Liver (tissue), 9 donors: ENCODE measurements around the gene ARGLU1. TPM values are rescaled to one million over a fixed set of nuclear protein-coding genes. Genes with fewer than 3 reads are reported as not detected.

Experiments used
- DNase-seq: peaks from one replicate; pipeline ENCODE4 v3.0.0-alpha.2; 2017; ENCODE audit warnings: low spot score
- H3K27ac ChIP-seq, 2 donors: one replicate each; pipeline ENCODE4 v1.7.0; 2013; ENCODE audit warnings: inconsistent platforms in 2 of 2, low read length in 2 of 2, control low read depth in 1 of 2, low read depth in 1 of 2, mild to moderate bottlenecking in 1 of 2
- H3K27me3 ChIP-seq, 4 donors: one replicate each; pipeline versions ENCODE4 v1.6.1 to v1.7.0; 2013; ENCODE audit warnings: low read length in 3 of 4, inconsistent platforms in 1 of 4, mild to moderate bottlenecking in 1 of 4, moderate library complexity in 1 of 4; ENCODE audit not compliant: control insufficient read depth in 4 of 4, insufficient read depth in 4 of 4
- H3K36me3 ChIP-seq, 4 donors: one replicate each; pipeline versions ENCODE4 v1.6.1 to v1.7.0; 2013; ENCODE audit warnings: low read length in 3 of 4, mild to moderate bottlenecking in 3 of 4, low read depth in 1 of 4, moderate library complexity in 1 of 4; ENCODE audit not compliant: control insufficient read depth in 4 of 4, insufficient read depth in 3 of 4
- H3K4me1 ChIP-seq, 4 donors: one replicate each; pipeline versions ENCODE4 v1.6.1 to v1.7.0; 2013; ENCODE audit warnings: low read length in 3 of 4, mild to moderate bottlenecking in 3 of 4, moderate library complexity in 1 of 4; ENCODE audit not compliant: control insufficient read depth in 4 of 4, insufficient read depth in 4 of 4
- H3K4me3 ChIP-seq, 3 donors: one replicate each; pipeline versions ENCODE4 v1.6.1 to v1.7.0; 2013; ENCODE audit warnings: low read length in 3 of 3, control low read depth in 1 of 3, low read depth in 1 of 3, mild to moderate bottlenecking in 1 of 3
- H3K9ac ChIP-seq, 2 donors: one replicate each; pipeline ENCODE4 v1.7.0; 2013; ENCODE audit warnings: low read length in 2 of 2, mild to moderate bottlenecking in 2 of 2, moderate library complexity in 2 of 2, control low read depth in 1 of 2, low read depth in 1 of 2
- H3K9me3 ChIP-seq, 4 donors: one replicate each; pipeline versions ENCODE4 v1.6.1 to v1.7.0; 2013; ENCODE audit warnings: low read length in 3 of 4; ENCODE audit not compliant: control insufficient read depth in 4 of 4
- EGR1 ChIP-seq, 2 donors: IDR thresholded peaks; 2 replicates each; pipeline ENCODE4 v1.6.1; 2016 to 2018; ENCODE audit warnings: antibody characterized with exemption in 2 of 2, low read depth in 2 of 2
- FOXA1 ChIP-seq: IDR thresholded peaks from 2 replicates; pipeline ENCODE4 v1.6.1; 2016; ENCODE audit warnings: antibody characterized with exemption
- FOXA2 ChIP-seq: IDR thresholded peaks from 2 replicates; pipeline ENCODE4 v1.6.1; 2016; ENCODE audit warnings: antibody characterized with exemption
- GABPA ChIP-seq, 2 donors: IDR thresholded peaks in 1 of 2; conservative IDR thresholded peaks in 1 of 2; 2 replicates each; pipeline ENCODE4 v1.6.1; 2016; ENCODE audit warnings: antibody characterized with exemption in 2 of 2, mild to moderate bottlenecking in 1 of 2, moderate library complexity in 1 of 2
- HNF4A ChIP-seq, 2 donors: conservative IDR thresholded peaks; 2 replicates each; pipeline ENCODE4 v1.6.1; 2016; ENCODE audit warnings: antibody characterized with exemption in 2 of 2, mild to moderate bottlenecking in 2 of 2
- HNF4G ChIP-seq: IDR thresholded peaks from 2 replicates; pipeline ENCODE4 v1.6.1; 2016; ENCODE audit warnings: antibody characterized with exemption
- JUND ChIP-seq, 2 donors: IDR thresholded peaks; 2 replicates each; pipeline ENCODE4 v1.6.1; 2016; ENCODE audit warnings: antibody characterized with exemption in 2 of 2
- NR2F2 ChIP-seq: IDR thresholded peaks from 2 replicates; pipeline ENCODE4 v1.6.1; 2016; ENCODE audit warnings: antibody characterized with exemption
- RAD21 ChIP-seq, 2 donors: IDR thresholded peaks; 2 replicates each; pipeline ENCODE4 v1.6.1; 2016; ENCODE audit warnings: antibody characterized with exemption in 2 of 2, mild to moderate bottlenecking in 2 of 2
- RXRA ChIP-seq, 2 donors: IDR thresholded peaks; 2 replicates each; pipeline ENCODE4 v1.6.1; 2017 to 2018; ENCODE audit warnings: antibody characterized with exemption in 2 of 2, mild to moderate bottlenecking in 1 of 2
- TAF1 ChIP-seq: conservative IDR thresholded peaks from 2 replicates; pipeline ENCODE4 v1.6.1; 2016; ENCODE audit warnings: antibody characterized with exemption, mild to moderate bottlenecking
- YY1 ChIP-seq: IDR thresholded peaks from 2 replicates; pipeline ENCODE4 v1.6.1; 2016; ENCODE audit warnings: antibody characterized with exemption, mild to moderate bottlenecking
- WGBS: extraction: QIAGEN DNeasy Blood & Tissue Kit; methylation state at CpG from one replicate; pipeline ENCODE4 v1.1.7; 2013; 5-methylcytosine and 5-hydroxymethylcytosine counted together
- polyA plus RNA-seq, 2 donors: library from polyadenylated mRNA; stranded (reverse) in 1 of 2; unstranded in 1 of 2; fragments of 200-250 nt in 1 of 2; fragments of >200 nt in 1 of 2; fragmentation: Nextera tagmentation in 1 of 2; extraction: Ambion mirVana in 1 of 2; gene quantifications; one replicate each; pipeline versions ENCODE4 v1.2.1 to v1.2.3, GENCODE V29; 2013 to 2015
- total RNA-seq, 2 donors: library from RNA; depleted of rRNA; stranded (reverse); fragments of >200 nt; gene quantifications; one replicate each; pipeline ENCODE4 v1.2.3, GENCODE V29; 2014
- TF ChIP-seq, protein P1 (sequence below): IDR thresholded peaks from 2 replicates; pipeline ENCODE4 v1.6.1; 2016; ENCODE audit warnings: antibody characterized with exemption
- TF ChIP-seq, protein P2 (sequence below): IDR thresholded peaks from 2 replicates; pipeline ENCODE4 v1.6.1; 2016; ENCODE audit warnings: antibody characterized with exemption
- TF ChIP-seq, protein P3 (sequence below): IDR thresholded peaks from 2 replicates; pipeline ENCODE4 v1.6.1; 2016; ENCODE audit warnings: antibody characterized with exemption
- donor health status: healthy.
- donor health status: healthy.
- donor health status: healthy.
- donor health status: healthy.
- donor health status: healthy.

The ARGLU1 gene
- total and polyA plus RNA-seq, 4 donors, result 16.7 to 50.8 (median 30.1) TPM

- no peak overlapping the region for H3K27ac ChIP-seq
- no peaks in the 10 kb centered on the region for H3K36me3 ChIP-seq
- DNase-seq, result no peak
- H3K4me1 ChIP-seq, result peaks cover 2 to 8% (median 6%) of the 10 kb centered on the region in 4 donors
- H3K9me3 ChIP-seq, result no peaks in the 10 kb centered on the region
- WGBS, result 71% methylated on average over 7 of the region's 7 CpGs
- no peak overlapping the region for H3K9ac ChIP-seq
- peaks cover 0 to 18% (median 3%) of the 10 kb centered on the region in 4 donors for H3K27me3 ChIP-seq
- TF ChIP-seq NR2F2 (no peak), HNF4G (no peak), FOXA2 (no peak), RXRA (IDR thresholded peaks at IDR 0.05) (no peak), GABPA (IDR thresholded peaks at IDR 0.05 in 1 of 2, conservative IDR thresholded peaks at IDR 0.05 in 1 of 2) (no peak), RAD21 (IDR thresholded peaks at IDR 0.05) (no peak), TAF1 (no peak)
- TF ChIP-seq, protein P1, sequence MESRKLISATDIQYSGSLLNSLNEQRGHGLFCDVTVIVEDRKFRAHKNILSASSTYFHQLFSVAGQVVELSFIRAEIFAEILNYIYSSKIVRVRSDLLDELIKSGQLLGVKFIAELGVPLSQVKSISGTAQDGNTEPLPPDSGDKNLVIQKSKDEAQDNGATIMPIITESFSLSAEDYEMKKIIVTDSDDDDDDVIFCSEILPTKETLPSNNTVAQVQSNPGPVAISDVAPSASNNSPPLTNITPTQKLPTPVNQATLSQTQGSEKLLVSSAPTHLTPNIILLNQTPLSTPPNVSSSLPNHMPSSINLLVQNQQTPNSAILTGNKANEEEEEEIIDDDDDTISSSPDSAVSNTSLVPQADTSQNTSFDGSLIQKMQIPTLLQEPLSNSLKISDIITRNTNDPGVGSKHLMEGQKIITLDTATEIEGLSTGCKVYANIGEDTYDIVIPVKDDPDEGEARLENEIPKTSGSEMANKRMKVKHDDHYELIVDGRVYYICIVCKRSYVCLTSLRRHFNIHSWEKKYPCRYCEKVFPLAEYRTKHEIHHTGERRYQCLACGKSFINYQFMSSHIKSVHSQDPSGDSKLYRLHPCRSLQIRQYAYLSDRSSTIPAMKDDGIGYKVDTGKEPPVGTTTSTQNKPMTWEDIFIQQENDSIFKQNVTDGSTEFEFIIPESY, result no peak
- TF ChIP-seq, protein P2, sequence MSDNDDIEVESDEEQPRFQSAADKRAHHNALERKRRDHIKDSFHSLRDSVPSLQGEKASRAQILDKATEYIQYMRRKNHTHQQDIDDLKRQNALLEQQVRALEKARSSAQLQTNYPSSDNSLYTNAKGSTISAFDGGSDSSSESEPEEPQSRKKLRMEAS, result no peak
- H3K4me3 ChIP-seq, result no peak overlapping the region
These were observed 39.1 kb downstream of the ARGLU1 start for GRCh38 chr13:106528718-106529414.

- H3K9ac ChIP-seq, result no peak overlapping the region
- no peak for DNase-seq
- no peak overlapping the region for H3K27ac ChIP-seq
- H3K36me3 ChIP-seq, result no peaks in the 10 kb centered on the region
- H3K4me3 ChIP-seq, result no peak overlapping the region
- peaks cover 0 to 29% (median 3%) of the 10 kb centered on the region in 4 donors for H3K27me3 ChIP-seq
- TF ChIP-seq RAD21 (IDR thresholded peaks at IDR 0.05), result no peak
- TF ChIP-seq, protein P3, sequence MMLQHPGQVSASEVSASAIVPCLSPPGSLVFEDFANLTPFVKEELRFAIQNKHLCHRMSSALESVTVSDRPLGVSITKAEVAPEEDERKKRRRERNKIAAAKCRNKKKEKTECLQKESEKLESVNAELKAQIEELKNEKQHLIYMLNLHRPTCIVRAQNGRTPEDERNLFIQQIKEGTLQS, result no peak
- TF ChIP-seq HNF4A (conservative IDR thresholded peaks at IDR 0.05), result no peak
- no peak for TF ChIP-seq NR2F2
- no peak for TF ChIP-seq FOXA2
- no peak for TF ChIP-seq HNF4G
- TF ChIP-seq EGR1 (IDR thresholded peaks at IDR 0.05; ENCODE audit: low read depth in 2 of 2), result no peak
- TF ChIP-seq YY1, result no peak
- no peak for TF ChIP-seq JUND (IDR thresholded peaks at IDR 0.05)
- TF ChIP-seq, protein P1, result no peak
- TF ChIP-seq TAF1, result no peak
- TF ChIP-seq FOXA1, result no peak
- H3K9me3 ChIP-seq, result no peaks in the 10 kb centered on the region
- H3K4me1 ChIP-seq, result peaks cover 0 to 2% (median 0%) of the 10 kb centered on the region in 4 donors
- 30% methylated on average over 2 of the region's 2 CpGs for WGBS
These were observed 40.1 kb downstream of the ARGLU1 start for GRCh38 chr13:106527826-106528225.
